ENCODE data around the gene S1PR1.
"Not testable (repeated sequence)": the region's sequence is repeated elsewhere in the genome, so short reads cannot be mapped to it uniquely, and the experiment has no call there.

S1PR1 gene

DNA sequence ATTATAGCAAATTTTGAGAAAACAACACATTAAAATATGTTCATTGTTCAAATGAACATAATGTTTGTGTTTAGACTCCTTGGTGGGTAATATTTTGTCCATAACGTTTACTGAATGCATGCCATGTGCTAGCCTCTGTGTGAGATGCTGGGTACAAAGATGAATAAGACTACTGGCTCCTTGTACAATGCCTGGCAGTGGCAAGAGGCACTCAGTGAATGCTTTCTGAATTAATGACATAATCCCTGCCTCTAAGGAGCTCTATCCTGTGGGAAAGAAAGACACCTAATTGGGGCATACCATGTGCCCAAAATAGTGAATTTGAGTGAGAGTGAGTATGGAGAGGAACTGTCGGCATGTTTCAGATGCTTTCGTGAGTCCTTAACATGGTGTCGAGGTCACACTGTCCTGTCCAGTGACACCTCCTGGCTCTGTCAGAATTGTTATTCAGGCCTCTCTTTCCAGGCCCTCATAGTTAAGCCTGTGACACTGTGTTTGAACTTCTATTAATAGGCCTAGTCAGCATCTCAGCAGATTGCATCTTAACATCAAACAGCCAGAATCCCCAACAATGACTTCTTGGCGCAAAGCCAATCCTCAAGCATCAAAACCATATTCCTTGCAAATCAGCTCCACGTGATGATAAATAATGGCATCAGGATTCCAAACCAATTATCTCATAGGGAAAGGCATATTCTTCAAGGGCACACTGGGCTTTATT, 32.8 kb upstream of the S1PR1 start:
- Histone ChIP-seq H3K4ac (ENCODE audit: low read depth, low read length) (no peak overlapping the region), H2BK12ac (ENCODE audit: low read length) (no peak overlapping the region), H3K4me2 (ENCODE audit: low read length) (no peak overlapping the region), H3K79me2 (ENCODE audit: control insufficient read depth, insufficient read depth, low read length, poor library complexity) (no peaks in the 10 kb centered on the region), H3K9ac (ENCODE audit: low read length) (no peak overlapping the region), H2BK120ac (ENCODE audit: insufficient read depth, low read length, poor library complexity) (no peak overlapping the region), H3K4me3 (ENCODE audit: low read depth, low read length) (no peak overlapping the region), H2AK5ac (ENCODE audit: low read length) (no peak overlapping the region), H3K14ac (ENCODE audit: low read length) (no peak overlapping the region), H4K91ac (ENCODE audit: low read depth, low read length) (no peak overlapping the region), H3K36me3 (ENCODE audit: control insufficient read depth in 1 of 2, insufficient read depth in 2 of 2, low read length in 2 of 2) (no peaks in the 10 kb centered on the region), H3K4me1 (ENCODE audit: control insufficient read depth in 1 of 2, insufficient read depth in 2 of 2, low read length in 2 of 2) (peaks cover 0 to 4% of the 10 kb centered on the region in 2 experiments), H3K18ac (ENCODE audit: low read length) (no peak overlapping the region), H3K79me1 (ENCODE audit: low read length) (no peaks in the 10 kb centered on the region), H4K8ac (ENCODE audit: low read depth, low read length) (no peak overlapping the region), H3K27me3 (ENCODE audit: insufficient read depth, low read length) (no peaks in the 10 kb centered on the region), H3K9me3 (ENCODE audit: insufficient read depth, low read depth, low read length) (no peaks in the 10 kb centered on the region), H4K12ac (ENCODE audit: low read depth, low read length) (no peak overlapping the region), H2BK5ac (ENCODE audit: low read depth, low read length, poor library complexity) (no peak overlapping the region), H3K23ac (ENCODE audit: low read length) (no peak overlapping the region), H2AFZ (ENCODE audit: insufficient read depth, low read length, poor library complexity) (no peak overlapping the region), H3K27ac (ENCODE audit: low read depth, low read length) (no peak overlapping the region)
- no peak for DNase-seq
- WGBS (ENCODE audit: extremely low coverage, insufficient coverage, insufficient read length), result no CpG with 5 or more reads among the region's 6 CpGs

DNA sequence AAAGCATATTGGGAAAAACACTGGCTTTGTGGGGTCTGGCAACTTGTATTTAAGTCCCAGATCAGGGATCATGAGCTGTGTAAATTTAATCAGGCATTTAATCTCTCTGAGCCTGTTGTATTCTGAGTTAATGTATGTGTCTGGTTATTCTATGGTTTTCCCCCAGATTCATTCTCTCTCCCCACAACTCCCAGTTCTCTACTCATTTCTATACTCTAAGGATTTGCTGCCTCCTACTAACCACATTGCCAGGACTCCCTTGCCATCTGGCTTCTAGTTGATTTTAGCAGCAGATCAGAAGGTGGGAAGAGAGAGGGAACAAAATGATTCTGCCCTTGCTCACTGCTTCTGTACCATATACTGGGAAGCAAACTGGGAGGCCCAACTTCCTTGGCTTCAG, 31.4 kb upstream of the S1PR1 start:
- H2AFZ ChIP-seq (ENCODE audit: insufficient read depth, low read length, poor library complexity), result no peak overlapping the region
- no peak overlapping the region for H3K14ac ChIP-seq (ENCODE audit: low read length)
- no peaks in the 10 kb centered on the region for H3K36me3 ChIP-seq (ENCODE audit: control insufficient read depth in 1 of 2, insufficient read depth in 2 of 2, low read length in 2 of 2)
- no peaks in the 10 kb centered on the region for H3K27me3 ChIP-seq (ENCODE audit: insufficient read depth, low read length)
- no peak overlapping the region for H3K23ac ChIP-seq (ENCODE audit: low read length)
- no peaks in the 10 kb centered on the region for H3K79me2 ChIP-seq (ENCODE audit: control insufficient read depth, insufficient read depth, low read length, poor library complexity)
- H4K91ac ChIP-seq (ENCODE audit: low read depth, low read length), result no peak overlapping the region
- H2BK5ac ChIP-seq (ENCODE audit: low read depth, low read length, poor library complexity), result no peak overlapping the region
- no peak overlapping the region for H2AK5ac ChIP-seq (ENCODE audit: low read length)
- H3K9me3 ChIP-seq (ENCODE audit: insufficient read depth, low read depth, low read length), result no peaks in the 10 kb centered on the region
- no peak overlapping the region for H3K4me2 ChIP-seq (ENCODE audit: low read length)
- H3K4me3 ChIP-seq (ENCODE audit: low read depth, low read length), result no peak overlapping the region
- no peak for DNase-seq
- no peak overlapping the region for H4K8ac ChIP-seq (ENCODE audit: low read depth, low read length)
- no peak overlapping the region for H2BK120ac ChIP-seq (ENCODE audit: insufficient read depth, low read length, poor library complexity)
- no peak overlapping the region for H3K27ac ChIP-seq (ENCODE audit: low read depth, low read length)
- no peak overlapping the region for H3K9ac ChIP-seq (ENCODE audit: low read length)
- no peak overlapping the region for H3K18ac ChIP-seq (ENCODE audit: low read length)
- peaks cover 0 to 3% of the 10 kb centered on the region in 2 experiments for H3K4me1 ChIP-seq (ENCODE audit: control insufficient read depth in 1 of 2, insufficient read depth in 2 of 2, low read length in 2 of 2)
- no peaks in the 10 kb centered on the region for H3K79me1 ChIP-seq (ENCODE audit: low read length)
- H2BK12ac ChIP-seq (ENCODE audit: low read length), result no peak overlapping the region
- H4K12ac ChIP-seq (ENCODE audit: low read depth, low read length), result no peak overlapping the region
- H3K4ac ChIP-seq (ENCODE audit: low read depth, low read length), result no peak overlapping the region

DNA sequence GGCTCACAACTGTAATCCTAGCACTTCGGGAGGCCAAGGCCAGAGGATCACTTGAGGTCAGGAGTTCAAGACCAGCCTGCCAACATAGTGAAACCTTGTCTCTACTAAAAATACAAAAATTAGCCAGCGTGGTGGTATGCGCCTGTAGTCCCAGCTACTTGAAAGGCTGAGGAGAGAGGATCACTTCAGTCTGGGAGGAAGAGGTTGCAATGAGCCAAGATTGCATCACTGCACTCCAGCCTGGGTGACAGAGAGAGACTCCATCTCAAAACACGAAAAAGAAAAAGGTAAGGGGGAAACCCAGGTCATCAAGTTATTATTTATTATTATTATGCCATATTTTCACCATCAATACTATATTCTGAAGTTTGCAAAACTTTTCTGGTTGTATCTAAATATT, 30.7 kb upstream of the S1PR1 start:
- H3K27ac ChIP-seq (ENCODE audit: low read depth, low read length); H4K91ac ChIP-seq (ENCODE audit: low read depth, low read length); H3K9me3 ChIP-seq (ENCODE audit: insufficient read depth, low read depth, low read length); H3K14ac ChIP-seq (ENCODE audit: low read length); DNase-seq; H3K27me3 ChIP-seq (ENCODE audit: insufficient read depth, low read length); H3K9ac ChIP-seq (ENCODE audit: low read length); H2AFZ ChIP-seq (ENCODE audit: insufficient read depth, low read length, poor library complexity); H2BK5ac ChIP-seq (ENCODE audit: low read depth, low read length, poor library complexity); H2AK5ac ChIP-seq (ENCODE audit: low read length); H2BK120ac ChIP-seq (ENCODE audit: insufficient read depth, low read length, poor library complexity); H4K12ac ChIP-seq (ENCODE audit: low read depth, low read length); H3K4me1 ChIP-seq (ENCODE audit: control insufficient read depth in 1 of 2, insufficient read depth in 2 of 2, low read length in 2 of 2); H2BK12ac ChIP-seq (ENCODE audit: low read length); H3K79me2 ChIP-seq (ENCODE audit: control insufficient read depth, insufficient read depth, low read length, poor library complexity); H3K36me3 ChIP-seq (ENCODE audit: control insufficient read depth in 1 of 2, insufficient read depth in 2 of 2, low read length in 2 of 2); H3K23ac ChIP-seq (ENCODE audit: low read length); H3K18ac ChIP-seq (ENCODE audit: low read length); H3K4ac ChIP-seq (ENCODE audit: low read depth, low read length); H3K4me3 ChIP-seq (ENCODE audit: low read depth, low read length); H3K79me1 ChIP-seq (ENCODE audit: low read length); H3K4me2 ChIP-seq (ENCODE audit: low read length); H4K8ac ChIP-seq (ENCODE audit: low read depth, low read length): not testable (repeated sequence)
- WGBS (ENCODE audit: extremely low coverage, insufficient coverage, insufficient read length), result no CpG with 5 or more reads among the region's 4 CpGs

DNA sequence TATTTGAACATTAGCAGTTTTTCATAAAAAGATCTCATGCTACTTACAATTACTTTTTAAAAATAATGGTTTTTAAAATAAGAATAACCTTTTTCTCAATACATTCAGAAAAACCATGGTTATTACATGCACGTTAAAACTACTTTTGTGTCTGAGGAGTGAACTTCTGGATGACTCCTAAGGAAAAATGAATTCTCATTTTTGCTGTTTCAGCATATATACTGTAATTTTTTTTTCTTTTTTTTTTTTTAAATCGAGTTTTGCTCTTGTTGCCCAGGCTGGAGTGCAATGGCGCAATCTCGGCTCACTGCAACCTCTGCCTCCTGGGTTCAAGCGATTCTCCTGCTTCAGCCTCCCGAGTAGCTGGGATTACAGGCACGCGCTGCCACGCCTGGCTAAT, 29.5 kb upstream of the S1PR1 start:
- not testable (repeated sequence) for H4K12ac ChIP-seq (ENCODE audit: low read depth, low read length)
- WGBS (ENCODE audit: extremely low coverage, insufficient coverage, insufficient read length), result no CpG with 5 or more reads among the region's 9 CpGs

More for the DNA sequence above, 29.5 kb upstream of the S1PR1 start:
- DNase-seq; H3K27me3 ChIP-seq (ENCODE audit: insufficient read depth, low read length); H3K79me2 ChIP-seq (ENCODE audit: control insufficient read depth, insufficient read depth, low read length, poor library complexity); H3K27ac ChIP-seq (ENCODE audit: low read depth, low read length); H3K18ac ChIP-seq (ENCODE audit: low read length); H3K23ac ChIP-seq (ENCODE audit: low read length); H3K4me2 ChIP-seq (ENCODE audit: low read length); H3K79me1 ChIP-seq (ENCODE audit: low read length); H3K9ac ChIP-seq (ENCODE audit: low read length); H3K14ac ChIP-seq (ENCODE audit: low read length); H3K4me3 ChIP-seq (ENCODE audit: low read depth, low read length); H4K91ac ChIP-seq (ENCODE audit: low read depth, low read length); H3K4me1 ChIP-seq (ENCODE audit: control insufficient read depth in 1 of 2, insufficient read depth in 2 of 2, low read length in 2 of 2); H2BK120ac ChIP-seq (ENCODE audit: insufficient read depth, low read length, poor library complexity); H2BK12ac ChIP-seq (ENCODE audit: low read length); H2BK5ac ChIP-seq (ENCODE audit: low read depth, low read length, poor library complexity); H3K36me3 ChIP-seq (ENCODE audit: control insufficient read depth in 1 of 2, insufficient read depth in 2 of 2, low read length in 2 of 2); H2AK5ac ChIP-seq (ENCODE audit: low read length); H3K4ac ChIP-seq (ENCODE audit: low read depth, low read length); H2AFZ ChIP-seq (ENCODE audit: insufficient read depth, low read length, poor library complexity); H3K9me3 ChIP-seq (ENCODE audit: insufficient read depth, low read depth, low read length); H4K8ac ChIP-seq (ENCODE audit: low read depth, low read length): not testable (repeated sequence)
